GM12878 (cell line): Measurements from ENCODE around the gene CHAT. TPM values are rescaled to one million over a fixed set of nuclear protein-coding genes. Genes with fewer than 3 reads are reported as not detected.

Source experiments
- ASH2L ChIP-seq: fragments of 300-600, 200-600 bp; sonication (generic); IDR thresholded peaks from 2 replicates; pipeline ENCODE4 v1.6.1; 2017; ENCODE audit warnings: low read depth, mild to moderate bottlenecking, borderline replicate concordance
- CEBPB ChIP-seq, 2 experiments: fragments of 150-350 bp in 1 of 2; IDR thresholded peaks; 2 replicates each; pipeline ENCODE4 v1.6.1; 2012 to 2014; ENCODE audit warnings: low read depth in 2 of 2, low read length in 2 of 2, borderline replicate concordance in 1 of 2, inconsistent platforms in 1 of 2
- IRF4 ChIP-seq: IDR thresholded peaks from 2 replicates; pipeline ENCODE4 v1.6.1; 2011; ENCODE audit warnings: low read depth, low read length
- LARP7 ChIP-seq: fragments of 450-650 bp; IDR thresholded peaks from 2 replicates; pipeline ENCODE4 v1.6.1; 2017; ENCODE audit warnings: mild to moderate bottlenecking
- RBBP5 ChIP-seq: fragments of 200-600 bp; sonication (generic); conservative IDR thresholded peaks from 2 replicates; pipeline ENCODE4 v1.6.1; 2016
- SRF ChIP-seq, 2 experiments: IDR thresholded peaks; 2 replicates each; pipeline ENCODE4 v1.6.1; 2011; ENCODE audit warnings: low read depth in 2 of 2, low read length in 2 of 2, mild to moderate bottlenecking in 1 of 2, moderate library complexity in 1 of 2
- TAF1 ChIP-seq: IDR thresholded peaks from 2 replicates; pipeline ENCODE4 v1.6.1; 2011; ENCODE audit warnings: mild to moderate bottlenecking, low read depth, low read length, borderline replicate concordance
- ZBTB11 ChIP-seq: fragments of 450-650 bp; formaldehyde crosslinking; IDR thresholded peaks from 2 replicates; pipeline ENCODE4 v1.5.0; 2022; ENCODE audit warnings: mild to moderate bottlenecking, missing genetic modification characterization
- ZBTB4 ChIP-seq: fragments of 450-650 bp; formaldehyde crosslinking; IDR thresholded peaks from 2 replicates; pipeline ENCODE4 v1.4.0; 2022; ENCODE audit warnings: mild to moderate bottlenecking, moderate library complexity
- polyA plus RNA-seq, 11 experiments: library from polyadenylated mRNA; depleted of rRNA in 4 of 11; unstranded in 6 of 11; stranded (reverse) in 5 of 11; fragments of >200 nt; fragmentation: Nextera tagmentation in 4 of 11; fragmentation: Illumina TruSeq in 1 of 11; extraction: Ambion mirVana in 4 of 11; extraction: Trizol in 1 of 11; gene quantifications; 1 replicate in 1 of 11; 2 replicates in 10 of 11; pipeline versions ENCODE4 v1.2.1 to v1.2.3, GENCODE V29; 2011 to 2016; ENCODE audit warnings: inconsistent platforms in 2 of 11, missing spikeins in 2 of 11, low read depth in 1 of 11
- total RNA-seq, 4 experiments: library from RNA; depleted of rRNA in 3 of 4; stranded (reverse); fragments of >200 nt in 3 of 4; fragmentation: Illumina TruSeq in 1 of 4; extraction: Trizol in 1 of 4; gene quantifications; 2 replicates each; pipeline versions ENCODE4 v1.2.1 to v1.2.3, GENCODE V29; 2013 to 2021

Gene CHAT
- total and polyA plus RNA-seq, 10 of the 15 experiments (the other 5 are each of a cell fraction or from before 2014, with no cell fraction given) = not detected

GRCh38 chr10:49688261-49688846, 74.5 kb downstream of the CHAT start (continued):
- TF ChIP-seq IRF4 (no peak), ZBTB11 (no peak), RBBP5 (no peak), LARP7 (no peak), ASH2L (no peak), SRF (IDR thresholded peaks at IDR 0.05; ENCODE audit: low read depth in 2 of 2, low read length in 2 of 2) (no peak), CEBPB (IDR thresholded peaks at IDR 0.05; ENCODE audit: borderline replicate concordance in 1 of 2, low read depth in 2 of 2, low read length in 2 of 2) (no peak), TAF1 (no peak), ZBTB4 (CRISPR knock-in tag) (no peak)
- TF ChIP-seq, all 136 proteins: peak for 0
